K562 (cell line): ENCODE measurements around the gene LATS2. TPM values are rescaled to one million over a fixed set of nuclear protein-coding genes. Genes with fewer than 3 reads are reported as not detected.

Source experiments
- ATAC-seq: fragments of 200-7000 bp; cut with Tn5 transposase; 3 replicates; pipeline ENCODE4 v1.9.1; 2020; ENCODE audit warnings: moderate library complexity
- BruUV-seq: library from RNA; stranded (reverse); fragments of 400-500 nt; replicated peaks from 2 replicates; lab custom pipeline; 2021; lab: Mats Ljungman, UMichigan
- CTCF ChIA-PET: fragments of 300-600 bp; formaldehyde crosslinking; extraction: SDS; loops from one replicate; lab custom pipeline; 2021; ENCODE audit warnings: low intra/inter-chr PET ratio; lab: Yijun Ruan, JAX
- POLR2A ChIA-PET: fragments of 300-600, 350-650 bp; sonication (Branson Sonifier 250); formaldehyde crosslinking; extraction: SDS; loops from one replicate; lab custom pipeline; 2021; ENCODE audit warnings: antibody characterized with exemption, inconsistent platforms; lab: Yijun Ruan, JAX
- DNase-seq, 4 experiments: peaks; one replicate each; pipeline versions ENCODE4 v3.0.0 to v3.0.0-alpha.2; 2011 to 2018; ENCODE audit warnings: low spot score in 3 of 4, mixed read lengths in 3 of 4; ENCODE audit errors: extremely low read depth in 1 of 4
- FAIRE-seq: peaks from 2 replicates; lab custom pipeline; 2011; peaks lifted over from hg19 to GRCh38; lab: Jason Lieb, UNC
- H2AFZ ChIP-seq: 2 replicates; pipeline ENCODE4 v1.6.0; 2011; ENCODE audit warnings: low read depth, low read length, control low read depth, inconsistent platforms
- H3K27ac ChIP-seq: fragments of 200-600 bp; 3 replicates; pipeline ENCODE4 v1.8.0; 2011; ENCODE audit warnings: low read depth, mild to moderate bottlenecking, control low read depth, inconsistent platforms, low read length, moderate library complexity, mixed read lengths; ENCODE audit errors: extremely low read depth
- H3K27me3 ChIP-seq, 2 experiments: fragments of 300-600 bp in 1 of 2; 2 replicates in 1 of 2; 3 replicates in 1 of 2; pipeline versions ENCODE4 v1.6.0 to v1.8.0; 2011; ENCODE audit warnings: inconsistent platforms in 2 of 2, low read length in 2 of 2, mild to moderate bottlenecking in 1 of 2, mixed read lengths in 1 of 2, moderate library complexity in 1 of 2; ENCODE audit not compliant: control insufficient read depth in 2 of 2, insufficient read depth in 2 of 2
- H3K36me3 ChIP-seq: fragments of 300-600 bp; 3 replicates; pipeline ENCODE4 v1.8.0; 2011; ENCODE audit warnings: mild to moderate bottlenecking, low read length, inconsistent platforms; ENCODE audit not compliant: control insufficient read depth, insufficient read depth
- H3K4me1 ChIP-seq, 2 experiments: fragments of 200-600 bp in 1 of 2; replicated peaks in 1 of 2; 2 replicates in 1 of 2; 3 replicates in 1 of 2; pipeline versions ENCODE4 v1.5.1 to v1.8.0; 2011; ENCODE audit warnings: inconsistent platforms in 2 of 2, low read length in 2 of 2, mild to moderate bottlenecking in 1 of 2, mixed read lengths in 1 of 2, moderate library complexity in 1 of 2; ENCODE audit not compliant: control insufficient read depth in 2 of 2, insufficient read depth in 2 of 2
- H3K4me2 ChIP-seq: 2 replicates; pipeline ENCODE4 v1.6.1; 2011; ENCODE audit warnings: low read length, control low read depth, inconsistent platforms, mixed read lengths; ENCODE audit not compliant: insufficient read depth
- H3K4me3 ChIP-seq: fragments of 200-600 bp; sonication (generic), shearing (Covaris generic); 2 replicates; pipeline ENCODE4 v1.5.1; 2016; ENCODE audit warnings: control low read depth, inconsistent platforms
- H3K79me2 ChIP-seq: fragments of 200-600 bp; 3 replicates; pipeline ENCODE4 v1.8.0; 2011; ENCODE audit warnings: low read length, inconsistent platforms; ENCODE audit not compliant: control insufficient read depth, insufficient read depth
- H3K9ac ChIP-seq, 2 experiments: 2 replicates each; pipeline versions ENCODE4 v1.6.0 to v1.6.1; 2011; ENCODE audit warnings: low read depth in 2 of 2, low read length in 2 of 2, control low read depth in 1 of 2, inconsistent platforms in 1 of 2, mild to moderate bottlenecking in 1 of 2, mixed read lengths in 1 of 2; ENCODE audit not compliant: insufficient read depth in 1 of 2
- H3K9me1 ChIP-seq: one replicate; pipeline ENCODE4 v1.6.0; 2011; ENCODE audit warnings: inconsistent platforms, mild to moderate bottlenecking, low read length, moderate library complexity; ENCODE audit not compliant: control insufficient read depth, insufficient read depth
- H3K9me3 ChIP-seq: replicated peaks from 2 replicates; pipeline ENCODE4 v1.5.1; 2011; ENCODE audit warnings: low read depth, low read length, inconsistent platforms; ENCODE audit not compliant: control insufficient read depth, insufficient read depth
- H4K20me1 ChIP-seq: replicated peaks from 2 replicates; pipeline ENCODE4 v1.6.1; 2011; ENCODE audit warnings: low read length, inconsistent platforms, mixed read lengths; ENCODE audit not compliant: control insufficient read depth, insufficient read depth
- ARID4B ChIP-seq: sonication (generic); formaldehyde crosslinking; IDR thresholded peaks from 2 replicates; pipeline ENCODE4 v1.8.0; 2022; ENCODE audit warnings: mild to moderate bottlenecking, missing genetic modification reagents
- BRF1 ChIP-seq: IDR thresholded peaks from 3 replicates; pipeline ENCODE4 v1.6.1; 2011; ENCODE audit warnings: borderline replicate concordance, mild to moderate bottlenecking; ENCODE audit not compliant: insufficient read length; ENCODE audit errors: extremely low read depth
- MCM2 ChIP-seq: fragments of 450-650 bp; IDR thresholded peaks from 2 replicates; pipeline ENCODE4 v1.6.1; 2017; ENCODE audit warnings: low read depth, mild to moderate bottlenecking
- VEZF1 ChIP-seq: fragments of 200-800 bp; sonication (Bioruptor generic); IDR thresholded peaks from 2 replicates; pipeline ENCODE4 v1.6.1; 2017; ENCODE audit warnings: missing genetic modification characterization, missing compliant biosample characterization
- WGBS: fragments of 100-300 bp; shearing (Covaris generic); methylation state at CpG from one replicate; pipeline ENCODE4 v1.1.6; 2016; ENCODE audit warnings: low coverage, mixed read lengths; ENCODE audit not compliant: insufficient coverage; ENCODE audit errors: missing lambda C conversion rate; 5-methylcytosine and 5-hydroxymethylcytosine counted together
- in situ Hi-C: fragments of 300-500 bp; cut with MboI; formaldehyde crosslinking; loops from 4 replicates; pipeline ENCODE4 v1.15.0; 2018; ENCODE audit warnings: inconsistent platforms, mixed read lengths
- intact Hi-C: fragments of 100-400 bp; cut with micrococcal nuclease; formaldehyde crosslinking; loops from 2 replicates; pipeline ENCODE4 v1.14.2; 2022
- polyA plus RNA-seq, 8 experiments: library from polyadenylated mRNA; depleted of rRNA in 4 of 8; stranded (reverse) in 5 of 8; unstranded in 3 of 8; fragments of >200 nt; fragmentation: Nextera tagmentation in 2 of 8; fragmentation: Illumina TruSeq in 1 of 8; extraction: Ambion mirVana in 2 of 8; extraction: Trizol in 1 of 8; gene quantifications; 2 replicates each; pipeline versions ENCODE4 v1.2.1 to v1.2.3, GENCODE V29; 2011 to 2014; ENCODE audit warnings: inconsistent platforms in 1 of 8, missing spikeins in 1 of 8
- total RNA-seq, 7 experiments: library from RNA; depleted of rRNA in 6 of 7; stranded (reverse); fragments of >200 nt in 6 of 7; fragmentation: Illumina TruSeq in 2 of 7; extraction: Trizol in 2 of 7; gene quantifications; 2 replicates each; pipeline versions ENCODE4 v1.2.1 to v1.2.3, GENCODE V29; 2011 to 2021; ENCODE audit warnings: low replicate concordance in 1 of 7

LATS2 gene
- total and polyA plus RNA-seq, 9 of the 15 experiments (the other 6 are each of a cell fraction or from before 2014, with no cell fraction given): 0.18 to 3.7 (median 0.76) TPM

DNA sequence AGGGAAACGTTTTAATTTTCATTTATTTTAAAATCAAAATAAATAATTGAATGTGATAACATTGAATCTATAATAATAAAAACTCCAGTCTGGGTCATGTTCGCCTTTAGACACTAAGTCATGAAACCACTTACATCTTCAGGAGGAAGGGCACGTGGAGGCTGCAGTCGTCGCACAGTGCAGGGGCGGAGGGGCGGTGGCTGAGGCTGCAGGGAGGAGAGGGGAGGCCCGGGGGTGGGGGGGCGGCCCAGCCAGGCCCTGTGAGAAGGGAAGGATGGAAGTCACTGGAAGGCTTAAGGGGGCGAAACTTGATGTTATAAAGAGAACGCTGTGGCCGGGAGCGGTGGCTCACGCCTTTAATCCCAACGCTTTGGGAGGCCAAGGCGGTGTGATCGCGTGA is 14.9 kb upstream of the LATS2 start:
- no peak for TF ChIP-seq BRF1
- TF ChIP-seq, all 486 proteins: peak for 0
- Histone ChIP-seq H3K4me1 (peaks cover 0 to 4% of the 10 kb centered on the region in 2 experiments; a peak in 1 of 5 replicates), H3K9me3 (no peaks in the 10 kb centered on the region), H3K36me3 (no peaks in the 10 kb centered on the region), H3K4me2 (no peak overlapping the region), H3K9me1 (no peaks in the 10 kb centered on the region), H3K27ac (no peak overlapping the region), H2AFZ (no peak overlapping the region), H3K9ac (no peak overlapping the region), H3K79me2 (no peaks in the 10 kb centered on the region), H3K4me3 (no peak overlapping the region), H3K27me3 (peaks cover 11 to 16% of the 10 kb centered on the region in 2 experiments; a peak in 3 of 5 replicates), H4K20me1 (no peaks in the 10 kb centered on the region)
- WGBS: 65% methylated on average over 8 of the region's 18 CpGs
- BruUV-seq: no TSS peak
- ChIA-PET CTCF (no interaction called here), POLR2A (interaction anchor here (0.7 kb wide), 1 partner anchor 36 kb away, joined by 3 read pairs; no protein-coding TSS in a partner anchor)
- in situ Hi-C loops: no loop called here
- FAIRE-seq (no peak), ATAC-seq (no peak), DNase-seq (no peak)
- intact Hi-C loops: no loop called here

GRCh38 chr13:21075379-21076249 is 14.2 kb upstream of the LATS2 start:
- 48% methylated on average over 12 of the region's 64 CpGs for WGBS
- intact Hi-C loops: no loop called here
- peaks cover 0 to 4% of the 10 kb centered on the region in 2 experiments; a peak in 1 of 5 replicates for H3K4me1 ChIP-seq
- no peaks in the 10 kb centered on the region for H3K9me3 ChIP-seq
- H3K9ac ChIP-seq: no peak overlapping the region
- H3K4me2 ChIP-seq: no peak overlapping the region
- no peak for DNase-seq
- H3K27me3 ChIP-seq: peaks cover 11 to 16% of the 10 kb centered on the region in 2 experiments; a peak in 3 of 5 replicates
- CTCF ChIA-PET: no interaction called here
- H4K20me1 ChIP-seq: no peaks in the 10 kb centered on the region
- H3K79me2 ChIP-seq: no peaks in the 10 kb centered on the region
- no peak for FAIRE-seq
- in situ Hi-C loops: no loop called here
- no peak overlapping the region for H3K4me3 ChIP-seq
- ATAC-seq: no peak
- H3K36me3 ChIP-seq: no peaks in the 10 kb centered on the region
- POLR2A ChIA-PET: interaction anchor here (0.7 kb wide), 1 partner anchor 35 kb away, joined by 3 read pairs; no protein-coding TSS in a partner anchor
- H3K9me1 ChIP-seq: no peaks in the 10 kb centered on the region
- H2AFZ ChIP-seq: no peak overlapping the region
- no peak overlapping the region for H3K27ac ChIP-seq
- no TSS peak for BruUV-seq
- no peak for TF ChIP-seq VEZF1 (CRISPR knock-in tag)
- no peak for TF ChIP-seq ARID4B (CRISPR knock-in tag)
- TF ChIP-seq MCM2: no peak
